ENCODE data around the gene ADAM12. TPM values are rescaled to one million over a fixed set of nuclear protein-coding genes. Genes with fewer than 3 reads are reported as not detected.
"Not testable (repeated sequence)": the region's sequence is repeated elsewhere in the genome, so short reads cannot be mapped to it uniquely, and the experiment has no call there.

The ADAM12 gene
- total RNA-seq, 1 donor from 2014 or later, result 2.1 TPM

DNA sequence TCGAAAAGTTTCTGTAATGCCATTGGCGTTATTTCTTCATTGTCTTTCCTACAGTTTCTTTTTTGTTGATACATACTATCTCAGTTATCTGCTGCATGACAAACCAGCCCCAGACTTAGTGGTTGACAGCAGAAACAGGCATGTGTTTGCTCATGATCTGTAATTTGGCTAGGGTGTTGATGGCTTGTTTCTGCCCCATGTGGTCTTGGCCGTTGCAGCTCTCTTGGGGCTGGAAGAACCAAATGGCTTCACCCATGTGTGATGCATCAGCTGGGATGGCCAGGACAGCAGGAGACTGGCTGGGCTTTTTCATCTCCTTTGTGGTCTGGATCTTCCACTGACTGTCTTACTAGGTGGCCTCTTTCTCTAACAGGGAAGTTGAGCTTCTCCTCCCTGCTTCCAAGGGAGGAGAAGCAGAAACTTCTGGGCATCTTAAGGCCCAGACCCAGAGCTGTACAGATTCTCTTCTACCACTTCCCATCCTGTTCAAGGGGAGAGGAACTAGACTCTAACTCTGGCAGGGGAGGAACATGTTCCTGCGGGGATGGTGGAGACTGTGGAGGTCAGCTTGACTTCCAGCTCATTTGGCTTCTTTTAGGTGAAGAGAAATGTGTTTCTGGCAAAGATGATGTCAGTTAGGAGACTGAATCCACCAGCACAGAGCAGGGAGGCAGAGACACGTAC, 402.6 kb downstream of the ADAM12 start:
- DNase-seq (ENCODE audit: low spot score), result no peak

GRCh38 chr10:125984865-125985495, 403.3 kb downstream of the ADAM12 start:
- DNase-seq (ENCODE audit: low spot score), result no peak

- DNase-seq (ENCODE audit: low spot score), result no peak
These were observed 403.9 kb downstream of the ADAM12 start for GRCh38 chr10:125984346-125984745.

DNA sequence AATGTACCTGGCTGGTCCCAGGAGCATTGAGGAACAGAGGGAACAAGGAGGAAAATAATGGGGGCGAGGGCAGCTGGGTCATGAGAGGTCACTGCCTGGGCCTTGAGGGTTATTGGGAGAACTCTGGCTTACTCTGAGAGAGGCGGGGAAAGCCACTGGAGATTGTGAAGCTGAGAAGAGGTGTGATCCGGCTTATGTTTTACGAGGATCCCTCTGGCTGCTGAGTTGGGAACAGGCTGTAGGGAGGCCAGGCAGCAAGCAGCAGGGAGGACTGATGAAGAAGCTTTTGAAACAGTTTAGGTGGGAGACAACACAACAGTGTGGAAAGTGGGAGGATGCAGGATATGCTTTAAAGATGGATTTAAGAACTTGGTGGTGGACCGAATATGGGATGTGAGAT, 404.6 kb downstream of the ADAM12 start:
- DNase-seq (ENCODE audit: low spot score), result no peak

DNA sequence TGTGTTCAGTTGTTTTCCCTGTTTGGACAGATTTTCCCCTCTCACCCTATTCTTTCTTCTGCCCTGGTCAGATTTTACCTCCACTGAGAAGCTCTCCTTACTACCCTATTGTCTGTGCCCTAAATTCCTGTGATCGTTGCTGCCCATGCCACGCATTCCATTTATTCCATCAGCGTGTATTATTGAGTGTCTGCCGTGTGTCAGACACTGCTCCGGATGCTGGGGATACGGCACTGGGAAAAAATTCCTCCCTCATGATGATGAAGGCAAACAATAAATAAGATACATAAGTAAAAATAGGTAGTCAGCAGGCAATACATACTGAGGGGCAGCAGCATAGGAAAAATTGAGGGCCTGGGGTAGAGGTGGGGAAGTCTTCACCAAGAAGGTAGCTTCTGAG, 405.1 kb downstream of the ADAM12 start:
- no peak for DNase-seq (ENCODE audit: low spot score)

- DNase-seq (ENCODE audit: low spot score), result peak; percentile 56
These were observed 405.9 kb downstream of the ADAM12 start for GRCh38 chr10:125982260-125982948.

DNA sequence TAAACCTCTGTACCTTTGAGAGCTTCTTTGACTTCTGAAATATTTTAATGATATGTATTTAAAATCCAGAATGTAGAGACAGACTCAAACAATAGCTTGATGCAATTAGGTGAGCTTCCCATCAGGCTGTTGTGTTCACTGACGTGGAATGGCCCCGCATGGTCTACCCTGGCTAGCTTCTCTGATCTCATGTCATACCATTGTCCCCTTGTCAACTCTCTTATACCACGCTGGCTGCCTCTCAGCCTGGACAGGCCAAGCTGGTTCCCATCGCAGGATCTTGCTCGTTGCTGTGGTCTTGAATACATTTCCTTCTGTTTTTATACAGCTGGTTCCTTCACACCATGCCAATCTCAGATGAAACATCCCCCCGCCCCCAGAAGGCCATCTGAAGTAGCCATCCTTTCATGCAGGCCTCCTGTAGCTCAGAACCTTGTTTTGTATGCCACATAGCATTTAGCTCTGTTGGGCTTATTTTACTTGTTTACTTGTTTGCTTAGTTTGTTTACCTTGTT, 407.7 kb downstream of the ADAM12 start:
- DNase-seq (ENCODE audit: low spot score), result no peak

- no peak for DNase-seq (ENCODE audit: low spot score)
These were observed 408.3 kb downstream of the ADAM12 start for GRCh38 chr10:125979976-125980375.

- no peak for DNase-seq (ENCODE audit: low spot score)
These were observed 411.2 kb downstream of the ADAM12 start for GRCh38 chr10:125976960-125977605.

DNA sequence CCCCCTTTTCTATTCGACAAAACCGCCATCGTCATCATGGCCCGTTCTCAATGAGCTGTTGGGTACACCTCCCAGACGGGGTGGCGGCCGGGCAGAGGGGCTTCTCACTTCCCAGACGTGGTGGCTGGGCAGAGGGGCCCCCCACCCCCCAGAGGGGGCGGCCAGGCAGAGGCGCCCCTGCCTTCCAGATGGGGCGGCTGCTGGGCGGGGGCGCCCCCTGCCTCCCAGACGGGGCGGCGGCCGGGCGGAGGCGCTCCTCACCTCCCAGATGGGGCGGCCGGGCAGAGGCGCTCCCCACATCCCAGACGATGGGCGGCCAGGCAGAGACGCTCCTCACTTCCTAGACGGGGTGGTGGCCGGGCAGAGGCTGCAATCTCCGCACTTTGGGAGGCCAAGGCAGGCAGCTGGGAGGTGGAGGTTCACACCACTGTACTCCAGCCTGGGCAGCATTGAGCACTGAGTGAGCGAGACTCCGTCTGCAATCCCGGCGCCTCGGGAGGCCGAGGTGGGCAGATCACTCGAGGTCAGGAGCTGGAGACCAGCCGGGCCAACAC, 418.1 kb downstream of the ADAM12 start:
- not testable (repeated sequence) for DNase-seq (ENCODE audit: low spot score)

GRCh38 chr10:125967533-125967932, 420.7 kb downstream of the ADAM12 start:
- no peak for DNase-seq (ENCODE audit: low spot score)

GRCh38 chr10:125964558-125964957, 423.7 kb downstream of the ADAM12 start:
- no peak for DNase-seq (ENCODE audit: low spot score)
